Osteoblast (primary cell): ENCODE data around the gene TPP1. TPM values are rescaled to one million over a fixed set of nuclear protein-coding genes. Genes with fewer than 3 reads are reported as not detected.

Experiments
- DNase-seq: peaks from one replicate; pipeline ENCODE4 v3.0.0; 2011; ENCODE audit warnings: low spot score, mixed read lengths; ENCODE audit not compliant: insufficient read length; ENCODE audit errors: missing footprints
- H2AFZ ChIP-seq: 2 replicates; pipeline ENCODE4 v1.6.0; 2011; ENCODE audit warnings: mild to moderate bottlenecking, low read length
- H3K27ac ChIP-seq: 2 replicates; pipeline ENCODE4 v1.5.1; 2011; ENCODE audit warnings: mild to moderate bottlenecking, low read depth, low read length, moderate library complexity
- H3K27me3 ChIP-seq: 2 replicates; pipeline ENCODE4 v1.6.0; 2012; ENCODE audit warnings: mild to moderate bottlenecking, control low read depth, inconsistent platforms, low read length, moderate library complexity; ENCODE audit not compliant: insufficient read depth
- H3K36me3 ChIP-seq: 2 replicates; pipeline ENCODE4 v1.5.1; 2011; ENCODE audit warnings: mild to moderate bottlenecking, low read length, control low read depth, moderate library complexity; ENCODE audit not compliant: insufficient read depth
- H3K4me1 ChIP-seq: 2 replicates; pipeline ENCODE4 v1.5.1; 2011; ENCODE audit warnings: mild to moderate bottlenecking, low read length, control low read depth, moderate library complexity; ENCODE audit not compliant: insufficient read depth
- H3K4me2 ChIP-seq: 2 replicates; pipeline ENCODE4 v1.6.0; 2011; ENCODE audit warnings: mild to moderate bottlenecking, low read length; ENCODE audit not compliant: insufficient read depth
- H3K4me3 ChIP-seq: fragments of 200-600 bp; sonication (generic); 3 replicates; pipeline ENCODE4 v1.5.1; 2012; ENCODE audit warnings: mild to moderate bottlenecking, low read length, inconsistent platforms; ENCODE audit not compliant: insufficient read depth
- H3K79me2 ChIP-seq: 2 replicates; pipeline ENCODE4 v1.6.0; 2012; ENCODE audit warnings: mild to moderate bottlenecking, low read length, control low read depth, inconsistent platforms; ENCODE audit not compliant: insufficient read depth
- H3K9me3 ChIP-seq: 2 replicates; pipeline ENCODE4 v1.5.1; 2011; ENCODE audit warnings: low read depth, low read length, control low read depth
- H4K20me1 ChIP-seq: 2 replicates; pipeline ENCODE4 v1.6.0; 2012; ENCODE audit warnings: mild to moderate bottlenecking, low read length, control low read depth; ENCODE audit not compliant: insufficient read depth
- total RNA-seq: library from RNA; depleted of rRNA; stranded (reverse); fragments of >200 nt; gene quantifications from 2 replicates; pipeline ENCODE4 v1.2.3, GENCODE V29; 2012
- TF ChIP-seq, protein P1 (sequence below): IDR thresholded peaks from 2 replicates; pipeline ENCODE4 v1.5.1; 2011; ENCODE audit warnings: mild to moderate bottlenecking, low read depth, low read length, moderate library complexity; ENCODE audit errors: extremely low read depth

TPP1 gene
- total RNA-seq, 1 donor, result 127 TPM

DNA sequence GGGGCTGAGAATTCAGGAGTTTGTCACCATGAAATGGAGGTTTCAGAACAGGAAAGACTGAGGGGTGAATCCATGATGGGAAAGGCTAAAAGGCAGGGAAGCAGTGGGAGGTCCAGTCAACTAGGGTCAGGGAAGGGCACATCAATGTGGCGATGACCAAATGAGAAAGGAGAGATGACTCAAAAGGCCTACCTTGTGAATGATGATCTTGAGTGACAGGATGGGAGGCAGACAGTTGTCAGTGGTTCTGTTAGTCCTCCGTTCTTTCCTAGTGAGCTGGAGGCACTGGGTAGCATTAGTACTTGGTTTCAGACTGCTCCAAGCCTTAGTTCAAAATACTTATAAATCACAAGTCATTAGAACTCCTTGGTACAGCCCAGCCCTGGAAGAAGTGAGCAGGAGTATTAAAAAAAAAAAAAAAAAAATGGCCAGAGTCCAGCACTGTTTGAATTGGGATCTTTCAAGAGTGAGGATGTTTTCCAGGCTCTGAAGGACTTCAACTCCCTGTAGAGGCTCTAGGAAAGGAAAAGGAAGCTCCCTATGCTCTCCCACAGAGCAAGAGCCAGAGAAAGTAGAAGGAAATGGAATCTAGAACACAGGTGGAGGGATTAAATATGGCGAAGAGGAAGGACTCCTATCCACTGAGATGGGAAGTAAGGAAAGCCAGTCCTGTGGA lies 44.7 kb upstream of the TPP1 start:
- Histone ChIP-seq H3K27me3 (peaks cover 10% of the 10 kb centered on the region), H3K36me3 (no peaks in the 10 kb centered on the region), H3K4me2 (no peak overlapping the region), H3K4me3 (no peak overlapping the region), H3K79me2 (no peaks in the 10 kb centered on the region), H3K9me3 (no peaks in the 10 kb centered on the region), H2AFZ (no peak overlapping the region), H3K27ac (no peak overlapping the region), H3K4me1 (no peaks in the 10 kb centered on the region), H4K20me1 (no peaks in the 10 kb centered on the region)
- no peak for DNase-seq
- TF ChIP-seq, protein P1, sequence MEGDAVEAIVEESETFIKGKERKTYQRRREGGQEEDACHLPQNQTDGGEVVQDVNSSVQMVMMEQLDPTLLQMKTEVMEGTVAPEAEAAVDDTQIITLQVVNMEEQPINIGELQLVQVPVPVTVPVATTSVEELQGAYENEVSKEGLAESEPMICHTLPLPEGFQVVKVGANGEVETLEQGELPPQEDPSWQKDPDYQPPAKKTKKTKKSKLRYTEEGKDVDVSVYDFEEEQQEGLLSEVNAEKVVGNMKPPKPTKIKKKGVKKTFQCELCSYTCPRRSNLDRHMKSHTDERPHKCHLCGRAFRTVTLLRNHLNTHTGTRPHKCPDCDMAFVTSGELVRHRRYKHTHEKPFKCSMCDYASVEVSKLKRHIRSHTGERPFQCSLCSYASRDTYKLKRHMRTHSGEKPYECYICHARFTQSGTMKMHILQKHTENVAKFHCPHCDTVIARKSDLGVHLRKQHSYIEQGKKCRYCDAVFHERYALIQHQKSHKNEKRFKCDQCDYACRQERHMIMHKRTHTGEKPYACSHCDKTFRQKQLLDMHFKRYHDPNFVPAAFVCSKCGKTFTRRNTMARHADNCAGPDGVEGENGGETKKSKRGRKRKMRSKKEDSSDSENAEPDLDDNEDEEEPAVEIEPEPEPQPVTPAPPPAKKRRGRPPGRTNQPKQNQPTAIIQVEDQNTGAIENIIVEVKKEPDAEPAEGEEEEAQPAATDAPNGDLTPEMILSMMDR, result no peak

DNA sequence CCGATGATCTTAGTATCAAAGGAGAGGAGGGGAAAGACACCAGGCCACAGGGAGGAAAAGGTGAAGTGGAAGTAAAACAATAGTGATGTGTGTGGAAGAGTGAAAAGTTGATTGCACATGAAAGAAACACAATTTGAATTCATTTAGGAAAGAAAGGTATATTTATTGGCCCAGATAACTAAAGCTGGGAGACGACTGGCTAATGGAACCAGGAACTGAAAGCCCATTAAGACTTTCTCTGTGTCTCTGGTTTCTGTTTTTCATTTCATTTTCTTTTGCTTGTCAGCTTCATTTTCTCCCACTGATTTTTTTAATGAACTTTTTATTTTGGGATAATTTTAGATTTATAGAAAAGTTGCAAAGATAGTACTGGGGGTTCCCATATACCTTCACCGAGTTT lies 41.5 kb upstream of the TPP1 start:
- Histone ChIP-seq H3K79me2 (no peaks in the 10 kb centered on the region), H4K20me1 (no peaks in the 10 kb centered on the region), H3K27me3 (peaks cover 41% of the 10 kb centered on the region), H3K36me3 (no peaks in the 10 kb centered on the region), H3K27ac (no peak overlapping the region), H2AFZ (no peak overlapping the region), H3K9me3 (no peaks in the 10 kb centered on the region), H3K4me3 (no peak overlapping the region), H3K4me2 (no peak overlapping the region), H3K4me1 (peaks cover 4% of the 10 kb centered on the region)
- DNase-seq, result no peak
- TF ChIP-seq, protein P1, result no peak

DNA sequence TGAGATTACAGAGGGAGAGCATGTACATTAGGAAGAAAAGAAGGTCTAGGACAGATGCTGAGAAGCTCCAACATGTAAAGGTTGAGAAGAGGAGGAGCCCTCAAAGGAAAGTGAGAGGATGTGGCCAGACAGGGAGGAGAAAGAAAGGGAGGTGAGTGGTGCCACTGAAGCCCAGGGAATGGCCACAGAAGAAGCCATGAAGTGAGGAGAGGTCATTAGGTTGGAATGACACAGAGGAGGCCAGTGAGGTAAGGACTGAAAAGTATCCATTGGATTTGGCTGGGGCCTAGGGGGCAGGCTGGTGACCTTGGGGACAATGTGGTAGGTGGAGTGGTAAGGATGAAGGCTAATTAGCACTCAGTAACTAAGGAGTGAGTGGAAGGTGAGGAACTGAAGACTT lies 39.4 kb upstream of the TPP1 start:
- no peaks in the 10 kb centered on the region for H3K9me3 ChIP-seq
- no peaks in the 10 kb centered on the region for H4K20me1 ChIP-seq
- H3K4me2 ChIP-seq, result no peak overlapping the region
- H3K27ac ChIP-seq, result no peak overlapping the region
- H3K27me3 ChIP-seq, result peaks cover 56% of the 10 kb centered on the region
- no peaks in the 10 kb centered on the region for H3K79me2 ChIP-seq
- peaks cover 4% of the 10 kb centered on the region for H3K4me1 ChIP-seq
- no peaks in the 10 kb centered on the region for H3K36me3 ChIP-seq
- TF ChIP-seq, protein P1, result no peak
- H2AFZ ChIP-seq, result no peak overlapping the region
- H3K4me3 ChIP-seq, result no peak overlapping the region
- no peak for DNase-seq

DNA sequence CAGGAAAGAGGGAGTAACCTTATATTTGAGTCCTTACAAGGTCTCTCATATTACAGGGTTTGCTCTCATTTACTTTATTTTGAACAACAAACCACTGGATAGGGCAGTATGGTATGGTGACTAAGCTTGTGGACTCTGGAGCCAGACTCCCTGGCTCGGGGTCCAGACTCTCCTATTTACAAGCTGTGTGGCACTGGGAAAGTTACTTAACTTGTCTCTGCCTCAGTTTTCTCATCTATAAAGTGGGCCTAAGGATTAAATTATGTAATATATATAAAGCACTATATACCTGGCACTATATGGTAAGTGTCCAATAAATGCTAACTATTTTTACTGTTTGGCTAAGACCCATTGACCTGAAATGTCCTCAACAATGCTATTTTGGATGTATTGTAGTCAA lies 38.1 kb upstream of the TPP1 start:
- Histone ChIP-seq H3K27me3 (peaks cover 67% of the 10 kb centered on the region), H4K20me1 (no peaks in the 10 kb centered on the region), H3K4me1 (peaks cover 4% of the 10 kb centered on the region), H3K4me2 (no peak overlapping the region), H3K36me3 (no peaks in the 10 kb centered on the region), H3K4me3 (no peak overlapping the region), H3K9me3 (no peaks in the 10 kb centered on the region), H3K27ac (no peak overlapping the region), H2AFZ (no peak overlapping the region), H3K79me2 (no peaks in the 10 kb centered on the region)
- DNase-seq, result no peak
- TF ChIP-seq, protein P1, result no peak
